NCI-H1930 (cell line): ENCODE measurements around the gene BCO2.

Source experiments
- DNase-seq, 2 experiments: peaks; one replicate each; lab custom pipeline; 2025; lab: John Stamatoyannopoulos, UW

BCO2 gene

GRCh38 chr11:112249871-112250610 lies 74.7 kb downstream of the BCO2 start:
- no peak for DNase-seq

GRCh38 chr11:112253605-112254242 lies 78.4 kb downstream of the BCO2 start:
- no peak for DNase-seq

- no peak for DNase-seq
Measured at GRCh38 chr11:112255067-112255720, 79.9 kb downstream of the BCO2 start.

GRCh38 chr11:112260490-112260889 lies 85.2 kb downstream of the BCO2 start, which contains the start of gene PLET1:
TSS of gene PLET1 (minus strand) at chr11:112260860. CDS start at chr11:112260589, 271 bp downstream.
- no peak for DNase-seq

- DNase-seq = no peak
Measured at GRCh38 chr11:112265659-112266409, 90.5 kb downstream of the BCO2 start.

GRCh38 chr11:112266410-112266778 lies 91.1 kb downstream of the BCO2 start:
- no peak for DNase-seq

GRCh38 chr11:112267188-112267591 lies 91.9 kb downstream of the BCO2 start:
- no peak for DNase-seq

GRCh38 chr11:112268406-112268805 lies 93.1 kb downstream of the BCO2 start:
- no peak for DNase-seq
